ENCODE data around the gene SSMEM1.
"Not testable (repeated sequence)": the region's sequence is repeated elsewhere in the genome, so short reads cannot be mapped to it uniquely, and the experiment has no call there.

Gene SSMEM1

DNA sequence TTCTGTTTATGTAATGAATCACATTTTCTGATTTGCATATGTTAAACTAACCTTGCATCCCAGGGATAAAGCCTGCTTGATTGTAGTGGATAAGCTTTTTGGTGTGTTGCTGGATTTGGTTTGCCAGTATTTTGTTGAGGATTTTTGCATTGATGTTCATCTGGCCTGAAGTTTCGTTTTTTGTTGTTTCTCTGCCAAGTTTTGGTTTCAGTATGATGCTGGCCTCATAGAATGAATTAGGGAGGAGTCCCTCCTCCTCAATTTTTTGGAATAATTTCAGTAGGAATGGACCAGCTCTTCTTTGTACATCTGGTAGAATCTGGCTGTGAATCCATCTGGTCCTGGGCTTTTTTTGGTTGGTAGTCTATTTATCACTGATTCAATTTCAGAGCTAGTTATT is 35.8 kb downstream of the SSMEM1 start:
- H3K9me3 Mint-ChIP-seq, DNase-seq, H3K36me3 Mint-ChIP-seq, H3K27ac Mint-ChIP-seq, H3K4me1 Mint-ChIP-seq, H3K4me3 Mint-ChIP-seq: not testable (repeated sequence)
- CTCF ChIA-PET: interaction anchor here (0.8 to 3.0 kb wide), 10 partner anchors 30 to 515 kb away, joined by 3 to 12 read pairs (median 3); no protein-coding TSS in a partner anchor
- H3K27me3 Mint-ChIP-seq: peaks cover 23% of the 10 kb centered on the region

DNA sequence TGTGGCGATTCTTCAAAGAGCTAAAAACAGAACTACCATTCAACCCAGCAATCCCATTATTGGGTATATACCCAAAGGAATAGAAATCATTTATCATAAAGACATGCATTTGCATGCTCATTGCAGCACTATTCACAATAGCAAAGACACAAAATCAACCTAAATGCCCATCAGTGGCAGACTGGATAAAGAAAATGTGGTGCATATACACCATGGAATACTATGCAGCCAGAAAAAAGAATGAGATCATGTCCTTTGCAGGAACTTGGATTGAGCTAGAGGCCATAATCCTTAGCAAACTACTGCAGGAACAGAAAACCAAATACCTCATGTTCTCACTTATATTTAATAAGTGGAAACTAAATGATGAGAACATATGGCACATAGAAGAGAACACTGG is 38.8 kb downstream of the SSMEM1 start:
- H3K36me3 Mint-ChIP-seq, H3K4me3 Mint-ChIP-seq: not testable (repeated sequence)
- CTCF ChIA-PET: interaction anchor here (0.6 to 1.5 kb wide), 2 partner anchors 217 to 512 kb away, joined by 3 to 4 read pairs; no protein-coding TSS in a partner anchor

DNA sequence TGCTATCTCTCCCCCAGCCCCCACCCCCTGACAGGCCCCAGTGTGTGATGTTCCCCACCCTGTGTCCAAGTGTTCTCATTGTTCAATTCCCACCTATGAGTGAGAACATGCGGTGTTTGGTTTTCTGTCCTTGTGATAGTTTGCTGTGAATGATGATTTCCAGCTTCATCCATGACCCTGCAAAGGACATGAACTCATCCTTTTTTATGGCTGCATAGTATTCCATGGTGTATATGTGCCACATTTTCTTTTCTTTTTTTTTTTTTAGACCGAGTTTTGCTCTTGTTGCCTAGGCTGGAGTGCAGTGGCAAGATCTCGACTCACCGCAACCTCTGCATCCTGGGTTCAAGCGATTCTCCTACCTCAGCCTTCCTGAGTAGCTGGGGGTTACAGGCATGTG is 41.2 kb downstream of the SSMEM1 start:
- H3K4me1 Mint-ChIP-seq, CTCF ChIA-PET, H3K4me3 Mint-ChIP-seq, DNase-seq, H3K27ac Mint-ChIP-seq, H3K36me3 Mint-ChIP-seq, H3K9me3 Mint-ChIP-seq: not testable (repeated sequence)
- peaks cover 11% of the 10 kb centered on the region for H3K27me3 Mint-ChIP-seq

More for the DNA sequence above, 38.8 kb downstream of the SSMEM1 start:
- H3K27ac Mint-ChIP-seq, H3K9me3 Mint-ChIP-seq, H3K4me1 Mint-ChIP-seq, DNase-seq: not testable (repeated sequence)
- H3K27me3 Mint-ChIP-seq: peaks cover 20% of the 10 kb centered on the region

DNA sequence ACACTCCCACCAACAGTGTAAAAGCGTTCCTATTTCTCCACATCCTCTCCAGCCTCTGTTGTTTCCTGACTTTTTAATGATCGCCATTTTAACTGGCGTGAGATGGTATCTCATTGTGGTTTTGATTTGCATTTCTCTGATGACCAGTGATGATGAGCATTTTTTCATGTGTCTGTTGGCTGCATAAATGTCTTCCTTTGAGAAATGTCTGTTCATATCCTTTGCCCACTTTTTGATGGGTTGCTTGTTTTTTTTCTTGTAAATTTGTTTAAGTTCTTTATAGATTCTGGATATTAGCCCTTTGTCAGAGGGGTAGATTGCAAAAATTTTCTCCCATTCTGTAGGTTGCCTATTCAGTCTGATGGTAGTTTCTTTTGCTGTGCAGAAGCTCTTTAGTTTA is 42.0 kb downstream of the SSMEM1 start:
- DNase-seq, H3K9me3 Mint-ChIP-seq, H3K27me3 Mint-ChIP-seq, H3K4me1 Mint-ChIP-seq, CTCF ChIA-PET, H3K4me3 Mint-ChIP-seq, H3K36me3 Mint-ChIP-seq, H3K27ac Mint-ChIP-seq: not testable (repeated sequence)

DNA sequence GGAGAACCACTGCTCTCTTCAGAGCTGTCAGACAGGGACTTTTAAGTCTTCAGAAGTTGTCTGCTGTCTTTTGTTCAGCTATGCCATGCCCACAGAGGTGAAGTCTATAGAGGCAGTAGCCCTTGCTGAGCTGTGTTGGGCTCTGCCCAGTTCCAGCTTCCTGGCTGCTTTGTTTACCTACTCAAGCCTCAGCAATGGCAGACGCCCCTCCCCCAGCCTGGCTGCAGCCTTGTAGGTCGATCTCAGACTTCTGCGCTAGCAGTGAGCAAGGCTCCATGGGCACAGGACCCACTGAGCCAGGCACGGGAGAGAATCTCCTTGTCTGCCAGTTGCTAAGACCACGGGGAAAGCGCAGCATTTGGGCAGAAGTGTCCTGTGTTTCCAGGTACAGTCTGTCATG is 46.9 kb downstream of the SSMEM1 start:
- Mint-ChIP-seq H3K4me3 (no peak overlapping the region), H3K9me3 (peaks cover 19% of the 10 kb centered on the region), H3K4me1 (no peaks in the 10 kb centered on the region), H3K27ac (no peak overlapping the region), H3K36me3 (no peaks in the 10 kb centered on the region), H3K27me3 (peaks cover 3% of the 10 kb centered on the region)
- no peak for DNase-seq
- CTCF ChIA-PET: no interaction called here

DNA sequence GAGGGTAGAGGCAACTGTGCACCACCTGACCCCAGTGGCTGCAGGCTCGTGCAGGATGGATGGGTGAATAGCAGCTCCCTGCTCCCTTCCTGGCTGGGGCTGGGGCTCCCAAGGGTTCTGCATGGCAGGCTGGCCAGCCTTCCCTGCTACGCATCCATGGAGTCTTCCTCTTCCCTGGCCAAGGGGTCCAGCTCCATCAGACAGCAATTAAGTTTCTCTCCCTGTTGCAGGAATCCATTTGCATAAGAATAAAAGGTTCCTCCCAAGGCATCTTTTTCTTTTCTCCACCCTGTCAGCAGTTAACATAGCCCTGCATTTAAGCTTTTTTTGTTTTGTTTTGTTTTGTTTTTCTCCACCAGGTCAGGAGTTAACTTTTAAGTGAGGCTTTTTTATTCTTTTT is 49.0 kb downstream of the SSMEM1 start:
- DNase-seq: no peak
- Mint-ChIP-seq H3K4me3 (no peak overlapping the region), H3K9me3 (peaks cover 19% of the 10 kb centered on the region), H3K36me3 (no peaks in the 10 kb centered on the region), H3K27me3 (peaks cover 3% of the 10 kb centered on the region), H3K4me1 (no peaks in the 10 kb centered on the region), H3K27ac (no peak overlapping the region)
- CTCF ChIA-PET: no interaction called here

DNA sequence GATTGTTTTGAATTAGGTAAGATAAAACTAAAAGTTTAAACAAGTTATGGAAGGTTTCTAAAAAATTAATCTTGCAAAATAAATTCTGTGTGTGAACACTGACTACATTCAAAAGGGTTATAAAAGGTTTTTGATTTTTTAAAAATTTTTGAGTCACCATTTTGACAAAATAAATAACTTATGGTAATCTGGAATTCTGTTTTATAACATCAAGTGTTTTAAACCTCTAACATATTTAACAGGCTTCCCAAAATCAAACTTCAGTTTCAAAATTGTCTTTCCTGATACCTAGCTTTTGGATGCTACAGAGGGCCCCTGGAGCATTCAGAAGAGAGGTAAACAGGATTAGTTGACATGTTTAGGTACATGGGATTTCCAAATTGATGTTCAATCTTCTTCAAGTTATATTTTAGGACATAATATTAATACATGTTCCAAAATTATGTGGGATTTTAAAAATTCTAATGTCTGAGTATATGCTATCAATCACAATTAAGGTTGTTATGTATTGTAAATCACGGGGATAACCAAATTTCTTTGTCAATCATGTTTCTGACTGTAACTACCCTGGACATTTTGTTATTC is 50.9 kb downstream of the SSMEM1 start:
- Mint-ChIP-seq H3K27me3 (peaks cover 3% of the 10 kb centered on the region), H3K27ac (no peak overlapping the region), H3K4me1 (no peaks in the 10 kb centered on the region), H3K4me3 (no peak overlapping the region), H3K9me3 (peaks cover 16% of the 10 kb centered on the region), H3K36me3 (no peaks in the 10 kb centered on the region)
- DNase-seq: no peak
- CTCF ChIA-PET: no interaction called here

DNA sequence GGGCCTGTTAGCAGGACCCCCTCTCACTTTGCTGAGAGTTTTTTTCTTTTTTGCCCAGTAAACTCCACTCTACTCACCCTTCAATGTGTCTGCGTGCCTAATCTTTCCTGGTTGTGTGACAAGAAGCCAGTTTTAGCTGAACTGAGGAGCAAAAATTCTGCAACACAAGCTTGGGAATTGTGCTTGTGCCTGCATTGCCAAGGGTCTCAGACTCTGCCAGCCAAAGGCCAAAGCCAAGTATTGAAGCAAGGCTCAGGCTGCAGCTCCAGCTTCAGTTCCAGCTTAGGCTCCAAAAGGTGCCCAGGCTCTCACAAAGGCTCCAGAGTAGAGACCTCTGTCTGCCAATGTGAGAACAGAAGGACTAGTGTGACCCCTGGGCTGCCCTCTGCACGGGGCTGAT is 54.8 kb downstream of the SSMEM1 start:
- Mint-ChIP-seq H3K4me3 (no peak overlapping the region), H3K9me3 (peaks cover 7% of the 10 kb centered on the region), H3K36me3 (no peaks in the 10 kb centered on the region), H3K4me1 (no peaks in the 10 kb centered on the region), H3K27me3 (peaks cover 10% of the 10 kb centered on the region), H3K27ac (no peak overlapping the region)
- CTCF ChIA-PET: no interaction called here
- DNase-seq: no peak

DNA sequence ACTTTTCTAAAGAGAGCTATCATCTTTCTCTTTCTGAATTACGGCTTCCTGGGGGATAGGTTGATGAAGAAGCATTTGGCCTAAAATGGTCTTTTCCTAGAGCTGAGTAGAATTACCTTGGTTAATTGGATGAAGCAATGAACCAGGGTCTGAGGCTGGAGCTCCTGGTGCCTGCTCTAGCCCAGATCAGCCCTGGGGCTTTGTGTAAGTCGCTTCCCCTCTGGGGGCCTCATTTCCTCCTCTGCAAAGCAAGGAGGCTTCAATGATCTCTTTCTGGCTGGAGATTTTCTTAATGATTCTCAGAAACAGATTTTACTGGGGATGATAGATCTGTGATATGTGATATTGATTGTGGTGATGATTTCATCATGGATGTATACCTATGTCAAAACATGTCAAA is 55.5 kb downstream of the SSMEM1 start:
- Mint-ChIP-seq H3K36me3 (no peaks in the 10 kb centered on the region), H3K27ac (no peak overlapping the region), H3K4me3 (no peak overlapping the region), H3K9me3 (peaks cover 6% of the 10 kb centered on the region), H3K27me3 (peaks cover 13% of the 10 kb centered on the region), H3K4me1 (no peaks in the 10 kb centered on the region)
- CTCF ChIA-PET: no interaction called here
- DNase-seq: no peak

Data from activated naive CD4-positive, alpha-beta T cell treated with anti-CD3 and anti-CD28 coated beads, Interleukin-2, amount 10 ng/mL, durations not matched to agents 7 days and 5 days (primary cell).